ENCODE results near the gene INSIG1. TPM values are rescaled to one million over a fixed set of nuclear protein-coding genes. Genes with fewer than 3 reads are reported as not detected.

Gene INSIG1
- total RNA-seq, 1 donor from 2014 or later = 8.7 TPM

DNA sequence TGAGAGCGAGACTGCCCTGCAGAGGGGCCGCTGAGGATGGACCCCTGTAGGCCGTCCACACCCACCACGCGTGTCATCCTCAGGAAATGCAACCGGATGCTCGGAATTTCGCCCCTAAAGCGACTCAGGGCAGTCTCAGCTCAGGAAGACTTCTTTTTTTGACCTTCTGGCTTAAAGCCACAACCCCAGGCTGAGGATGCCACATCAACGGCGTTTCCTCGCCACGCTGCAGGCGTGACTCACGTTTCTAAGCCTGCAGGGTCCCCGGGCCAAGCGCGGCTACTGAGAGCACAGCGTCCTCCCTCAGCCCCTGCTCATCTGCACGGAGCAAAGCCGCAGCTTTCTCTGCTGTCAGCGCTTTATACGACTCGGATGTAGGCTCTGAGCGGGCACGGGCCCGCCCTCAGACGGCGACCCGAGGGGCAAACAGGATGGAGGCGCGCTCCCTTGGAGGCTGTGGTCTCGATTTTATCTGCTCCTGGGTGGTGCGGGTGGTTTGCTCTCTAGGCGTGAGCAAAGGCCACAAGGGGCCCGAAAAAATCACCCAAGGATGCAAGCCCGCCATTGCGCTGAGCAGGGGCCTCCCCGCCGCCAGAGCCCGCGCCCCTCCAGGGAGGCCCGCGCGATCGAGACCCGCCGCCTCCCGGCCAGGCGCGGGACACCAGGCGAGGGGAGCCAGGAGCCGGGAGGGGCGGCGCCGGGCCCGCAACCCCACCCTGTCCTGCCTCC is 726 bp upstream of the INSIG1 start:
- ATAC-seq = peak; percentile 55
- DNase-seq = peak; percentile 68
- intact Hi-C loops (cut with micrococcal nuclease) = no loop called here

- ATAC-seq = peak; percentile 3
- intact Hi-C loops (cut with micrococcal nuclease) = no loop called here
- no peak for DNase-seq
Measured at GRCh38 chr7:155298288-155298833, 683 bp downstream of the INSIG1 start.

GRCh38 chr7:155298834-155299534 is 1.3 kb downstream of the INSIG1 start:
- DNase-seq (peak; percentile 95), ATAC-seq (peak; percentile 87)
- intact Hi-C loops (cut with micrococcal nuclease) = no loop called here

DNA sequence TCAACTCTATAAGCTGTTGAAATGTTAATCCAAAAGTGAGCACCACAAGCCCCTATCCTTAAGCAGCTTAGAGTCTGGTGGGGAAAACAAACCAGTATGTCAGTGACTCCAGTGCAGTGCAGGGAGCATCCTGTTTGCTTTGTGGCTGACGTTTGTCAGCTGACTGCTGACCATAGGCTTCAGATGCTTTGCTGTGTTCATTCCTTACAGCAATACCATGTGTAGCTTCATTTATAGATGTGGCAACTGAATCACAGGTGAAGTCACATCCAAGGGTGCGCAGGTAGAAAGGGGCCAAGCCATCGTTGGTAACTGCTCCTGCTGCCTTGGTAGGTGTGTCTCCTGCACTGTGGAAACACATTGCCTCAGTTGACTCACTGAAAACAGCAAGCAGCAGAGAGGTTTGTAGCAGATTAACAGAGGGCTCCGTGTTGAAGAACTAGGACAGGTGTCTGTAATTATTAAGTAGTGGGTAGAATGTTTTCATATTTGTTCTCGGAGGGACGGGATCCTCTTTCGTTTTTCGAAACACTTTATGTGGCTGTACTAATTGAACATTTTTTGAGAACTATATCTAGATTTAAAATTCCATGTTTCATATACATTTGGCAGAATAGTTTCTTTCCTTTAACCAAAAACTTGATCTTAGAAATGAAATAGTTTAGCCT is 2.0 kb downstream of the INSIG1 start:
- intact Hi-C loops (cut with micrococcal nuclease) = no loop called here
- ATAC-seq = no peak
- DNase-seq = no peak

DNA sequence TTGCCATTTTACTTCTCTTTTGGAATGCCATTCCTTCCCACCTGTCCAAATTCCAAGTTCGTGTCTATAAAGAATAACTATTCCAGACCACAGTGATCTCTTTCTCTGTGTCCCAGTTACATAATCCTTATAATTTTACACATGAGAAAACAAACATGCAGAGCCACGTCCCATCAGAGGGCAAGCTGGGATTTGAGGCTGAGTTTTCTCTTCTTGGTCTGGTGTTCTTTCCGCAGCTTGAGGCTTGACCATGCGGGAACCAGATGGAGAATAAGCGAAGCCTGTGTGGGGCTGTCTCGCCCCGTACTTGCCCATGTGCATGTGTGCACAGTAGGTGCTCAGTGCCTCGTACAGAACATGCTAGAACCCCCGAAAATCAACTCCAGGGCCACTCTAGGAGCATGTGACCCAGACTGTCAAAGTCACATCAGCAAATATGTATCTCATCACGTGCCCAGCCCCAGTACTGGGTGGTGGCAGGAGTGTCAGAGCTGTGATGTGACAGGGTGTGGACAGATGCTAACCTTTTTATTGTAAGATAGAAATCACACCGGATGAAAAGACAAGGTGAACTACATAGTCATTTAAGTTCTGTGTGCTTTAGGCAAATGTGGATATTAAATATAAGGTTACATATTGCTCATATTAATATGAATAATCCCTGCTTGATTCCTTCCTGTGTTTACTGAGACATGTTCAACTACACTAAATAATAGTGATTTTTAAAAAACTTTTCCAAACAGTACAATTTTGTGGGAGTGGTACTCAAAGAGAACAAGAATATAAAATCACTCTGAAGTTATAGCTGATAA is 3.2 kb downstream of the INSIG1 start:
- intact Hi-C loops (cut with micrococcal nuclease) = no loop called here
- no peak for ATAC-seq
- no peak for DNase-seq

- ATAC-seq = no peak
- intact Hi-C loops (cut with micrococcal nuclease) = no loop called here
- DNase-seq = no peak
Measured at GRCh38 chr7:155303039-155303593, 5.4 kb downstream of the INSIG1 start.

GRCh38 chr7:155303897-155304296 is 6.2 kb downstream of the INSIG1 start:
- intact Hi-C loops (cut with micrococcal nuclease) = no loop called here
- no peak for ATAC-seq
- DNase-seq = no peak

GRCh38 chr7:155305231-155305904 is 7.7 kb downstream of the INSIG1 start:
- DNase-seq (no peak), ATAC-seq (no peak)
- intact Hi-C loops (cut with micrococcal nuclease) = no loop called here

DNA sequence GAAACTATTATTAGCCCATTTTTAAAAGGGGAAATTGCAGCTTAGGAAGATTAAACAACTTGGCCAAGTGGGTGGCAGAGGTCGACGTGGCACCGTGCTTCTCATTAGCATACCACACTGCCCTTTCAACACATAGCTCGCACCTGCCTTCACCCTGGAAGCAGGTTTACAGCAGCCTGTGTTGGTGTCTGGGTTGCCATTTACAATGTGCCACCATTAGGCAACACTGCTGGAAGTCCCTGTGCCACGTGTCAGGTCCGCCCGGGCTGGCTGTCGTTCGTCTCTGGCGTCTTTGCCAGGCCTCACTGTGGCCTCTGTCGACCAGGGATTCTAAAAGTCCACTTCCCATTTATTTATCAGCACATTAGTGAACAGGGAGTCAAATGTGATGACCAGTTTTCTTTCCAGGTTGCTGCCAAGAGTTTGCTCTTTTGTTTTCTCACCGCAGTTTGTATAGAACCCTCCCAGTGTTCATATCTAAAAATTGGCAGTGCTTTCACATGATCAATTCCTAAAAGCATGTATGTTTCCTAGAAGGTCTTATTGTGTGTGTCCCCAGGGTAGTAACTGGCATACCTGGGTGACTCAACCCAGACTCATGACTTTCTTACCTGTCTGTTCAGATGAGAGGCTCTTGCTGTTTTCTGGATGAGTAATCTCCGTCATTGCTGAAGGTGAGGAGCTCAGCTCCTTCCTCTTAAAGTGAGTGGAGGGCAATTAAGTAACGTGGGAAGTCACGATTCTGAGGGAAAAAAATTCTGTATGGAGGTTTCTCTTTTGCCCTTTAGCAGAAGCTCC is 9.2 kb downstream of the INSIG1 start:
- ATAC-seq (no peak), DNase-seq (no peak)
- intact Hi-C loops (cut with micrococcal nuclease) = no loop called here

DNA sequence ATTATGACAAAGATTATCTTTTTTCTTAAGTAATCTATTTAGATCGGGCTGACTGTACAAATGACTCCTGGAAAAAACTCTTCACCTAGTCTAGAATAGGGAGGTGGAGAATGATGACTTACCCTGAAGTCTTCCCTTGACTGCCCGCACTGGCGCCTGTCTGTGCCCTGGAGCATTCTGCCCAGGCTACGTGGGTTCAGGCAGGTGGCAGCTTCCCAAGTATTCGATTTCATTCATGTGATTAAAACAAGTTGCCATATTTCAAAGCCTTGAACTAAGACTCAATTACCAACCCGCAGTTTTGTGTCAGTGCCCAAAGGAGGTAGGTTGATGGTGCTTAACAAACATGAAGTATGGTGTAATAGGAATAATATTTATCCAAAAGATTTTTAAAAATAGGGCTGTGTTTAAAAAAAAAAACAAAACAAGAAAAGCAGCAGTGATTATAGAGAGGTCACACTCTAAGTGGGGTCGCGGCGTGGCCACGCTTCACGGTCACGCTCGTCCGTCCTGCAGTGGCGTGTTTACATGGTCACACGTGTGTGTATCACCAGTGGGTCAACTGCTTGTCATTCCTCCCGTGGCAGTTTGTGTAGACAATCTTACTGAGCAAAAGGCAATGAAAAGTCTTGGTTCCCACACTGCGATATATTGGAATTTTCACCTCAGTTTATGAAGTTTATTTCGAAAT is 10.8 kb downstream of the INSIG1 start:
- ATAC-seq (no peak), DNase-seq (no peak)
- intact Hi-C loops (cut with micrococcal nuclease) = no loop called here

DNA sequence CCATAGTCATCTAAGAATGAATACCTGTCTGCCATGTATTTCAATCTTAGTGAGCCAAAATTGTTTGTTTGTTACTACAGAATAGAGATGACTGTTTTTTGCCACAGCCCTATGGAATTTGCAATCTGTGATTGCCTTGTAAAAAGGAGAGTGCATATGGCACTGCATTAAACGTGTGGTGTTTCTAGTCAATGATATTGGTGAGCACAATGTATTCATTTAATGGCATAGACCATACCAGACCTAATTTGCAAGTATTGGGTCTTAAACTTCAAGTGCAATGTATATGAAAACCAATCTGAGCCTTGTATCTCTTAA is 11.3 kb downstream of the INSIG1 start:
- DNase-seq (no peak), ATAC-seq (no peak)
- intact Hi-C loops (cut with micrococcal nuclease) = no loop called here

DNA sequence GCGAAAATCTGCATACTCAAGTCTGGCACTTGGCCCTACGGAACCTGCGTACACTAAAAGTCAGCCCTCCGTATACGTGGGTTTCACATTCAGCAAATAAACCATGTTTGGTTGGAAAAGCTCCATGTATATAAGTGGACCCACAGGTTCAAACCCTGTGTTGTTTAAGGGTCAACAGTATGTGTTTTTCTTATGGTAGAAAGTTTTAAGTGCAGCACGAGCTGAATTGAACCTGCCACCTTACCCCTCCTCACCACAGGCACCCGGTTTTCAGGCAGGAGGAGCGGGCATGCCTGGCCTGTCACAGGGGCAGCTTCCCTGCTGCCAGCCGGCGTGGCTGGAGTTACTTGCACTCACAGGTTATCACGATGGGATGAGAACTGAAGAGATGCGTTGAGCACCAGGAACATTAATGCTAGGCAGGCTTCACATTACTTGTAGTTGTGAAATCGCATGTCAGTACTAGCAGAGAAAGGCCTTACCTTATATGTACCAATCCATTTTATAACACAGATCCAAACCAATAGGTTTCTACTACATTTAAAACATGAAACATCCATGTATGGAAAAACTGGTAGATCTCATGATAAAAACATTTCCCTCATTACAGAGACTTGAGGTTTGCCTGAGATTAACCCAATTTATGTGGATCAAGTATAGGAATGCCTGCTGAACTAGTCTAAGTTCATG is 12.9 kb downstream of the INSIG1 start:
- no peak for ATAC-seq

GRCh38 chr7:155311826-155312537 is 14.3 kb downstream of the INSIG1 start:
- intact Hi-C loops (cut with micrococcal nuclease) = no loop called here
- DNase-seq (no peak), ATAC-seq (no peak)

More for the DNA sequence above, 12.9 kb downstream of the INSIG1 start:
- intact Hi-C loops (cut with micrococcal nuclease) = no loop called here
- DNase-seq = no peak

GRCh38 chr7:155312633-155313032 is 15.0 kb downstream of the INSIG1 start:
- DNase-seq = no peak
- intact Hi-C loops (cut with micrococcal nuclease) = no loop called here
- no peak for ATAC-seq

DNA sequence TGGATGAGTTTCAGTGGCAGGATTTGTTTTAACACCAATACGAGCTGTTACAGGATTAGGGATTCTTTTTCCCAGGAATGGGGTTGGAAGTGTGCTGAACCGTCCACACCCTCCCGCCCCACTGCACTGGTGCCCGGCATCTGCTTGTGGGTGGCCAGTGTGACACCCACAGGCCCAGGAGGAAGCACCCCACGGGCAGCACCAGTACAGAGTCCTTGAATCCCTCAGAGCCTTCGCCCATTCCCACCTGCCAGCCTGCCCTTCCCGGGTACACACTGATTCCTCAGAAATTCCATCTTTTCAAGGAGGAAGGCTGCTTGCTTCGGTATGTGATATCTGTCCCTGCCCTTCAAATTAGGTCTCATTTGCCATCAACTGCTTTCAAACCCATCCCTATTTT is 15.4 kb downstream of the INSIG1 start:
- no peak for DNase-seq
- intact Hi-C loops (cut with micrococcal nuclease) = no loop called here
- no peak for ATAC-seq

DNA sequence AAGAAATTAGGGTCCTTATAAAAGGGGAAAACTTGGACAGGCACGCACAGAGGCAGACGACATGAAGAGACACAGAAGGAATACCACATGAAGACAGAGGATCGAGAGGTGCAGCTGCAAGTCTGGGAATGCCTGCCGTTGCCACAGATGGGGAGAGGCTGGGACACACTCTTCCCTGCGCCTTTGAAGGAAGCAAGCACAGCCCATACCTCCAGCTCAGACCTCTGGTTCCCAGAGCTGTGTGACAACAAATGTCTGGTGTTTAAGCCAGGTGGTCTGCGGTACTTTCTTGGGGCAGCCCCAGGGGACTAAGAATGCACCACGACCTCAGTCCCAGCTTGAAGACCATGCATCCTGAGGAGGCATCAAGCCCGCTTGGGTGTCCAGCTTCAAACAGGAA is 18.3 kb downstream of the INSIG1 start:
- intact Hi-C loops (cut with micrococcal nuclease) = no loop called here
- ATAC-seq = no peak
- no peak for DNase-seq

Measured in left ventricle myocardium superior (tissue), 1 donor.